COR-L47 (cell line): ENCODE results near the gene PPM1B.
"Not testable (repeated sequence)": the region's sequence is repeated elsewhere in the genome, so short reads cannot be mapped to it uniquely, and the experiment has no call there.

Source experiments
- DNase-seq: peaks from one replicate; lab custom pipeline; 2025; lab: John Stamatoyannopoulos, UW

The PPM1B gene

DNA sequence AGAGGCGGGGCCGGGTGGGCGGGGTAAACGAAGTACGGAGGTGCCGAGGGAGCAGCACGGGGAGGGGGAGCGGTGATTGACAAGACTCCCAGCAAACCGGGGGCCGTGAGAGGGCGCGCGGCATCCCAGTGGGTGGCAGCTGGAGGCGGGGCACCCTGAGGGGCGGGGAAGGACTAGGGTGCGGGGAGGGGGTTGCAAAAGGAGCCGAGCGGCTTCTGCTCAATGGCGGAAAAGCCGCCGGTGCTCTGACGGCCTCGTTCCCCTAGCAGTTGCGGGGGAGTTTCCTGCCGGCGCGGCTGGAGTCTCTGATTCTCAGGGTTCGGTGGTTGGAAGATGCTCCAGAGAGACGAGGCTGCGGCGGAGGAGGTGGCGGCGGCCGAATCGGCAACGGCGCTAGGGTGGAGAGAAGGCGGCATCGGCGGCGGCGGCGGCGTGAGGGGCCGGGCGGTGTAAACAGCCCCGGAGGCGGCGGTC is at the start of gene PPM1B:
TSS of gene PPM1B (plus strand) at position 195 of the 474 bp plus-strand sequence. CDS start 32,325 bp downstream, outside the sequence.
- DNase-seq, result peak; percentile 100

DNA sequence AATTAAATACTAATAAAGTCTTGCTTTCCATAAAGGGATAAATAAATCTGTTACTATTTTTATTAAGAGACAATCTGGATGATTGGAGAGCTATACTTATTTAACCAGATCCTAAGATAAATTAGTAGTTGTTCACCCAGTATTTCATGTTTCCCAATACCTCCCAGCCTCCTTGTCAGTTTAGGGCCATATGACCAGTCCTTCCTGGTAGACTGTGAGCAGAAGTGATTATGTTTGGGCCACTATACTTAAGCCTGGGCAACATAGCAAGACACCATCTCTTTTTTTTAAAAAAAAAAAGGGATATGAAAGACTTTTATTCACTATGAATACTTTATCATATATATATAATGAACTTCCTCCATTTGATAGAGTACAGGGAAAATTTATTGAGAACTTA is 48.8 kb upstream of the PPM1B start:
- no peak for DNase-seq

DNA sequence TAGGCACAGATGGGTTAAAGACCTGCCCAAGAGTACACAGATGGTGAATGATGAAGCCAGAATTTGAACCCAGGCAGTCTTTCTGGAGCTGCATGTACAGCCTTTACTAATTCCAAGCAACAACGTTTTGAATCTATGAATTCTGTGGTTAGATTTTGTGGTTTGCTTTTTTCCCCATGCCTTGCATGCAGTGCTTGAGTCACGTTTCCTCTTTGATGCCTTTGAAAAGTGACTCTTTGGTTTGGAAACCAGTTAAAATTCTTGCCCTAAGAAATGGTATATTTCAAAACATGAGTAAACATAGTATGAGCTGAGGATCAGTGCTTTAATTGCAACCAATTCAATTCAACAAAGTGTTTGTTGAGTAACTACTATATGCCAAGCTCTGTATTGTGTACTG is 48.2 kb upstream of the PPM1B start:
- DNase-seq, result no peak

DNA sequence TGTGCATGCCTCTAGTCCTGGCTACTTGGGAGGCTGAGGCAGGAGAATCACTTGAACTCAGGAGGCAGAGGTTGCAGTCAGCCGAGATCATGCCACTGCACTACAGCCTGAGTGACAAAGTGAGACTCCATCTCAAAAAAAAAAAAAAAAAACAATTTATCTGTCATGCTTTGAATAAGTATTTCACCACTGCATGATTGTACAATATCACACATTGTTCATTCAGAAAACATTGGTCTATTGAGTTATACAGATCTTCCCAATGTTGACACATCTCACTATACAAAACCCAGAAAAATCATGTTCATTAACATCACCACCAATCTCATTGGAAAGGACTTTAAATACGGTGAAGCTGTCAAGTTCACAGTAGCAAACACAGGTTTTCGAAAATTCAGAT is 46.8 kb upstream of the PPM1B start:
- DNase-seq, result no peak

DNA sequence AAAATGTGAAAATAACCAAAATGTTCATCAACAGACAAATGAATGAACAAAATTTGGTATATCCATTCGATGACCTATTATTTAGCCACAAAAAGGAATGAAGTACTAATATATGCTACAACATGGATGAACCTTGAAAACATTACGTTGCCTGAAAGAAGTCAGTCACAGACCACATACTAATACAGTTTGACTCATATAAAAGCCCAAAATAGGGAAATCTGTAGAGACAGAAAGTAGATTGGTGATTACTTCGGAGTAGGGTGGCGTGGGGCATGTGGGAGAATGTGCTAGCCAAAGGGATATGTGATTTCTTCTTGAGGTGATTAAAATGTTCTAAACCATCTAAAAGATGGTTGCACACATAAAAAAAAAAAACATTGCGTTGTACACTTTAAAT is 44.2 kb upstream of the PPM1B start:
- DNase-seq, result no peak

DNA sequence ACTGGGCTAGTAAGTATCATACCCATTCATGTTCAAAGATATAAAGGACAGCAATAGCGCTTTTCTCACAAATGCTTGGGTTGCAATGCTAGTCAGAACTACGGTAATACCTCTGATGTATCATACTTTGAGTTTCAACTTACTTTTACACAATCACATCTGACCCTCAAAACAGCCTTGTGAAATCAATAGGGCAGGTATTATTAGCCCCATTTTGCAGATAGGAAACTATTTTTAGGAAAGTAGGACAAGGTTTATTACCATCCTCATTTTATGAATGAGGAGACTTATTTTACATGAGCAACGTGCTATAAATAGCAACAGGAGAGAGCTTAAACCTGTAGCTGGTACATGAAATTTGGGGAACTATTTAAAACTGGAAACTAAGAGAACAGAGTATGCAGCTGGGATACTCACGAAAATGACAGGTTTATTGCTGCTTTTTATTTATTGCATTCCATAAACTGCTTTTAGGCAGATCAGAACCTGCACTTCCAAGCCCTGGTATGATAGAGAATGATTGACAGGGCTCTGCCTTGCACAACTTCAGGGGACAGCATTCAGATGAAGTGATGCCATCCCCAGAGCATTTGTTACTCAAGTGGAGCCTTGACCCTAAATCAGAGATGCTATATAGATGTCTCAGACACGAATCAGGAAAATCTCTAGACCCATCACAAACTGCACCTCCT is 42.4 kb upstream of the PPM1B start:
- DNase-seq, result no peak

DNA sequence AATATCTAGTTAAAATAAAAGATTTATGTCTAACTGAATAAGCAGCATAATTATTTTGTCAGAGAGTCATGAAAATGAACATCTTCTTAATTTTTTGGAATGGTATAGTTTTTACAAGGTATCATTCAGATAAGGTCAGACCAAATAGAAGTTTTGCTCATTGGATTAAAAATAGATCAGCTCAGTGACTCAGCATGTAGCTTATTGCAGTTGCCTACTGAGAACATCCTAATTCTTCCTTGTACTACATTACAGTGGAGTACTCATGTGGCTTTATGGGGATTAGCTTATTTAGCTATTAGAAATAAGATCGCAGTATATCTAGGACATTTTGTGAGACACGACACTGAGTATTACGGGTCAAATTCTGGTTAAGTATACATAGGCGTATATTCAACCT is 38.2 kb upstream of the PPM1B start:
- DNase-seq, result no peak

DNA sequence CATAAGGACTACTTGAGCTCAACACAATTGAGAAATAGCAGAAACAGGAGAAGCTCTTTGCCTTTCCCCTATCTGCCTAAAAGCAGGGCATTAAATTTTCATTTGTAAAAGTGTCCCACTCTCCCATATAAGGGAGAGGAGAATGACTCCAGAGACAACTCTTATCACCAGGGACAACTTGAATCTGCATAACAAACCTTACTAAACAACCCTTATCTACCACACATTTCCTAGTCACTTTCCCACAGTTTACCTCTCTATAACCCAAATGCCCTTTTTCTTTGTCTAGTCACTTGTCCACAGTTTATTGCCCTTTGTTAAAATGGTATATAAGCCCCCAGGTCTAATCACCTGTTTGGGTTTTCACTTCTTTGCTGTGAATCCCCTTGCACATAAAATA is 37.5 kb upstream of the PPM1B start:
- DNase-seq, result no peak

DNA sequence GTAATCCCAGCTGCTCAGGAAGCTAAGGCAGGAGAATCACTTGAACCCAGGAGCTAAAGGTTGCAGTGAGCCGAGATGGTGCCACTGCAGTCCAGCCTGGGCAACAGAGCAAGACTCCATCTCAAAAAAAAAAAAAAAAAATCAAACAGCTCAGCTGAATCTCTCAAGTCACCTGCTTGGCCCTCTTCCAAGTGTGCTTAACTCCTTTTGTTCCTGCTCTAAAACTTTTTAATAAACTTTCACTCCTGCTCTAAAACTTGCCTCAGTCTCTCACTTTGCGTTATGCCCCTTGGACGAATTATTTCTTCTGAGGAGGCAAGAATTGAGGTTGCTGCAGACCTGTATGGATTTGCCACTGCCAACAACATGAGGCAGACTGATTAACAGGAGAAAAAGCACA is 35.1 kb upstream of the PPM1B start:
- not testable (repeated sequence) for DNase-seq

DNA sequence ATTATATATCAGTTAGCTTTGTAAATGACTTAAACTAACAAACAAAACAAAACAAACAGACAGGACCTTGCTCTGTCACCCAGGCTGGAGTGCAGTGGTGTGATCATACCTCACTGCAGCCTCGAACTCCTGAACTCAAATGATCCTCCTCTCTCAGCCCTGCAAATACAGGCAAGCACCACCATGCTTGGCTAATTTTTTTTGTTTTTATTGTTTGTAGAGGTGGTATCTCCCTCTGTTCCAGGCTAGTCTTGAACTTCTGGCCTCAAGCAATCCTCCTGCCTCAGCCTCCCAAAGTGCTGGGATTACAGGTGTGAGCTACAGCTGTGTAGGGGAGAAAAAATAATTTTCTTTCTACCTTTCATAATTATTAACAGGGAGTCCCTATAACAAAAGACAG is 33.8 kb upstream of the PPM1B start:
- DNase-seq, result no peak

DNA sequence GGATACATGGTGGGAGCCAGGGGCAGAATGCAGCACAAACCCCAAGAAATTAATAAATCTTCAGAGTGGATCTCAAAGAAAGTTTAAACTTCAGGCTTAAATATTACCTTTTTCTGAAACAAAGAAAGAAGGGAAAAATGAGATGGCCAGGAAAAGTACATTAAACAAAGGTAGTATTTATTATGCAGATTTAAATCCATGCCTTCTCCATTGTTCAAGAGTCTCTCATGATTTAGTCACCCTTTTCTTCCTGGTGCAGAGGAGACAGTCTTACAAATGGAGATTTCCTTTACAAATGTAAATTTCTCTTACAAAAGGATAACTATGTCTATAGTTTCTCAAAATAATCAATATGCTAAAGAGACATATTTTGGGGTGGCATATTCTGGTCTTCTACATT is 33.4 kb upstream of the PPM1B start:
- DNase-seq, result no peak

DNA sequence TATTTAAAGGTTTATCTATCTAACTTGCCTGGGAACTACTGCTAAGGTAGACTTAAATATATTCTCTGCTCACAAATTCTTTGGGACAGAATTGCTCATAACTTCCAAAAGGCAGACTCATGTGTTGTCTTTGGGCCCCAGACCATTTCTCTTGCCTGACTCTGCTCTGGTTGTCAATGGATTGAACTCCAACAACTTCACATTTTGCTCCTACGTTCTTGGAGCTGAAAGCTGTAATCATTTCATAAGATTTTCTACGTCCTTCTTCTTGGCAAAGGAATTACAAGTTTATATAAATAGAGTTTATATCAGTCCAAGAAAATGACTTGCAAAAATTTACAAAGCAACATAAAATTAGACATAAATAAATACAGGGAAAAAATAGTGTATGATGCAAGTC is 32.9 kb upstream of the PPM1B start:
- DNase-seq, result no peak

DNA sequence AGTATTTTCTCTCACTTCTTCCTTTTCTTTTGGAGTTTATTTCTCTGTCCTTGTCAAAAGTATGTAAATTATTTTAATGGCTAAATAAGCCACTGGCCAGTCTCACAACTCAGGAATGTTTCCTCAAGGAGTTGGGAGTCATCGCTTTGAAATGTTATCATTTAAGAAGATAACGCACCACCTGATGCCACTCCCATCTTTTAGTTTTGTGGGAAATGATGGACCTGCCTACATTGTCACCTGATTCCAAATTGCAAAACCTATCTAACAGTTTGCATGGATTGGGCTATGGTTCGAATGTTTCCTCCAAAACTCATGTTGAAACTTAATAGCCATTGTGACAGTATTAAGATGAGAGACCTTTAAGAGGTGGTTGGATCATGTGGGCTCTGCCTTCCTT is 32.4 kb upstream of the PPM1B start:
- DNase-seq, result no peak

DNA sequence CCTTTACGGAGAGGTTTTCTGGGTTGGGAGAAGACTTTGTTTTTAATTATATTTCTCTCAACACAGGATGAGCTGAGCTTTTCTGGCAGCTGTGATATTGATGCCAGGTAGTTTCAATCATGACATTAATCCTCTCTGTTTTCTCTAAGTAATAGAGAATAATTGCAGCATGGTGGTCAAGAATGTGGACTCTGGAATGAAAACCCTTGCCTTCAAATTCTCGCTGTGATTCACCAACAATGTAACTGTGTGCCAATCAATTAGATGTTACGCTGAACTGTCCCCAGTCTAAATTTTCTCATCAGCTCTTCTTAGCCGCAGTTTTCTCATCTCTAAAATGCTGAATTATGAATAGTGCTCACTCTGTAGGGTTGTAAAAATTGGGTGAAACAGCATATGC is 31.6 kb upstream of the PPM1B start:
- DNase-seq, result no peak

DNA sequence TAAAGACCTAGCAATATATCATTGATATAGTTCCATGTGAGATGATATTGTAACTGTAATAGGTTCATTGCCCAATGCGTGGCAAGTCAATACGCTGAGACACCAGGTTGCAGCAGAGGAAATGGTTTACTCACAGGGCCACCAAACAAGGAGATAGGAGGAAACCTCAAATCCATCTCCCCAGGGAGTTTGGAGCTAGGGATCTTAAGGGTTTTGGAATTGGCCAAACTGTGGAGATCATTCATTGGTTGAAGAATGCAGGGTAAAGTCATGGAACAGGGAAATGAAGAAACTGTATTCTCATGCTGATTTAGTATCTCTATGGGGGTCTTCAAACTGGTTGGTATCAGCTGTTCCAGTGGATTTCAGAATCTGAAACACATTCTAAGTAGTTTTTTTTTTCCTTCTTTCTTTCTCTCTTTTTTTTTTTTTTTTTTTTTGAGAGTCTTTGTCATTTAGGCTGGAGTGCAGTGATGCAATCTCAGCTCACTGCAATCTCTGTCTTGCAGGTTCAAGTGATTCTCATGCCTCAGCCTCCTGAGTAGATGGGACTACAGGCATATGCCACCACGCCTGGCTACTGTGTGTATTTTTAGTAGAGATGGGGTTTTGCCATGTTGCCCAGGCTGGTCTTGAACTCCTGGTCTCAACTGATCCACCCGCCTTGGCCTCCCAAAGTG is 30.7 kb upstream of the PPM1B start:
- DNase-seq, result no peak

DNA sequence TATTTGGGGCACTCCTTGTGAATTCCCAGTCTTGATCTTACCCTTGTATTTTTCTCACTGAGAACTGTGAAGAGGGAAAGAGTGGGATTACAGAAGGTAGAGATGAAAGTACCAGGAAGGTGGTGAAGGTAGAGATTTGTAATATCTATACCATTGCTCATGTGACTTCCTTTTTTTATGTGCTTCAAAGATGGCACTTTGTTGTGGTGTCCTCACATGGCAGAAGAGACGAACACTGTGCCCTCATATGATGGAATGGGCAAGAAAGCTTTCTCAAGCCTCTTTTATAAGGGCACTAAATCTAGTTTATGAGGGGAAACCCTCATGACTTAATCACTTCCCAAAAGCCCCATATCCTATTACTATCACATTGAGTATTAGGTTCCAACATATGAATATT is 28.9 kb upstream of the PPM1B start:
- no peak for DNase-seq

DNA sequence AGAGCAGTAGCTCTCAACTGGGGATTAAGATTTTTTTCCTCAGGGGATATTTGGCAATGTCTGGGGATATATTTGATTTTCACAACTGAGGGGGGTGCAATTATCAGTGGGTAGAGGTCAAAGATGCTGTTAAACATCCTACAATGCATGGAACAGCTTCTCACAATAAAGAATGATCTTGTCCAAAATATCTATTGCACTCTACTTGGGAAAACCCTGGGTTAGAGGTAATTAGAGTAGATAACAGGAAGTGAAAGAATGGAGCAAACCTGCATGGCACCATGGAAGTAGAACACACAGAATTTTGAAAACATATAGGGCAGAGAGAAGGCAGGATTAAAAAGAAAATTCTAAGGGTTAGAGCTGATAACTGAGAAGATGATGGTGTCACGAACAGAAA is 26.4 kb upstream of the PPM1B start:
- DNase-seq, result no peak

DNA sequence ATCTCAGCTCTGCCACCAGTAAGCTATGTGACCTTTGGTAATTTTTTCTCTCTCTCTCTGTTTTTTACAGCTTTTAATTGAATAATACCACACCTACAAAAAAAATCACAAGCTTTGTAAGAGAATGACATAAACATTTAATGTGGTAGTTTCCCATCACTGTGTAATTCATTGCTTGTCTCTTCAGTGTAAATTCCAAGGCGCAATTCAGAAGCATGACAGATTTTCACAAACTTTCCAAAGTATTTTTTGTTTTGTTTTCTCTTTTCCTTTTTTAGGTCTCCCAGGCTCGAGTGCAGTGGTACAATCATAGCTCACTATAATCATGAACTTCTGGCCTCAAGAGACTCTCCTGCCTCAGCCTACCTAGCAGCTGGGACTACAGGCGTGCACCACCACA is 25.0 kb upstream of the PPM1B start:
- no peak for DNase-seq

DNA sequence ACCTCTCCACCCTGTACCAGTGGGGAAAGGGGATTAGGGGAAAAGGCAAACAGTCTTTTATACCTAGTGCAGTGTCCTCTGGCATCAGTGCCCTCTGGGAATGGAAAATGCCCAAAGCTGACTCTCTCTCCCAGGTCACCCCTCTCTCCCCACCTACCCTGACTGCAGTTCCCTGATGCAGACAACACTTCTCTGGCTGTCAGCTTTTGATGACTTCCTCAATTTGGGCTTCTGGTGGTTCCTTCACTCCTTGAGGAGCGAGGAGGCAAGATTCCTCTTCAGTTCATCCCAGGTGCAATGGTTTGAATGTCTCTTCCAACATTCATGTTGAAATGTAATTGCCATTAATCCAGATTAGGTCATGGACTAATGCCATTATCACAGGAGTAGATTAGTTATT is 19.7 kb upstream of the PPM1B start:
- DNase-seq, result no peak

DNA sequence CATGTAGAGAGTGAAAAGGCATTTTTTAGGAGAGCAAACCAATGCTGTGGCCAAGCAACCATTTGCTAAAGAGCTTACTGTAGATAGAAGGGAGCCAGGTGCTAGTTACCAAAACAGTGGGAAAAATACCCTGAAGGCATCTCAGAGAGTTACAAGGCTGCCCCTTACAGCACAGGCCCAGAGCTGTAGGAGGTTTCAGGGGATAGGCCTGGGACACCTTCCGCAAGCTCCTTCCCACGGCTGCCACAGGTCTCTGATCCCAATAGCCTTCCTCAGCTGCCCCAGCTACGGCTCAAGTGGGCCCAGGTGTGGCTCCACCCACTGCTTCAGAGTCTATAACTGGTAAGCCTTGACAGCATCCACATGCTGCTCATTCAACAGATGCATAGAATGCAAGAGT is 18.2 kb upstream of the PPM1B start:
- DNase-seq, result no peak

DNA sequence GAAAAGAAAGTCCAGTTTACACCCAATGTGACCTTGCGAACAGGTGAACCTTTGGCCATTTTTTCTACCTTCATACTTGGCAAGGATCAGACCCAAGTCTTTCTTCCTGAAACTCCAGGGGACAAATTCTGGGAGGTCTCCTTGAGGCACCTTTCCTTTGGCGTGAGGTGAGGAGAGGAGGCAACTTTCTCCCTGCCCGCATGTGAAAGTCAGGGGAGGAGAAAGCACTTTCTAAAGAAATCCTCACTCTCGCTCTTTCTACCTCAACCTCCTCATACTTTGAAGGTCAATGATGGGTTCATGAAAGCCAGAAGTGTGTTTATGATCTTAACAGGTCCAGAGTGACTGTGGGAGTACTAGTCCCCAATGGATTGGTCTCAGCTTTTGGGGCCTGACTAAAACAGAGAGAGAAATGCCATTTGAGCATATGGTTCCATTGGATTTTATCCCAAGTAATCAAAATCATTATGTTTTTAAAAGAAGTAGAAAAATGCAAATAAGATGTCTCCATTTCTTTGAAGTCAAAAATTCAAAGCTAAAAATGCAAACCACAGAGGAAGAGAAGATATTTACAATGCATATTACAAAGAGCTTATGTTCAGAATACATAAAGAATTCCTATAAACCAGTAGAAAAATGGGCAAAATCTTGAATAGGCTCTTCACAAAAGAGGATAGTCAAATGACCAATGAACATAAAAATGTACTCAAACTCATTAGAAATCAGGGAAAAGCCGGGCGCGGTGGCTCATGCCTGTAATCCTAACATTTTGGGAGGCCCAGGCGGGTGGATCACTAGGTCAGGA is 15.6 kb upstream of the PPM1B start:
- DNase-seq, result no peak

DNA sequence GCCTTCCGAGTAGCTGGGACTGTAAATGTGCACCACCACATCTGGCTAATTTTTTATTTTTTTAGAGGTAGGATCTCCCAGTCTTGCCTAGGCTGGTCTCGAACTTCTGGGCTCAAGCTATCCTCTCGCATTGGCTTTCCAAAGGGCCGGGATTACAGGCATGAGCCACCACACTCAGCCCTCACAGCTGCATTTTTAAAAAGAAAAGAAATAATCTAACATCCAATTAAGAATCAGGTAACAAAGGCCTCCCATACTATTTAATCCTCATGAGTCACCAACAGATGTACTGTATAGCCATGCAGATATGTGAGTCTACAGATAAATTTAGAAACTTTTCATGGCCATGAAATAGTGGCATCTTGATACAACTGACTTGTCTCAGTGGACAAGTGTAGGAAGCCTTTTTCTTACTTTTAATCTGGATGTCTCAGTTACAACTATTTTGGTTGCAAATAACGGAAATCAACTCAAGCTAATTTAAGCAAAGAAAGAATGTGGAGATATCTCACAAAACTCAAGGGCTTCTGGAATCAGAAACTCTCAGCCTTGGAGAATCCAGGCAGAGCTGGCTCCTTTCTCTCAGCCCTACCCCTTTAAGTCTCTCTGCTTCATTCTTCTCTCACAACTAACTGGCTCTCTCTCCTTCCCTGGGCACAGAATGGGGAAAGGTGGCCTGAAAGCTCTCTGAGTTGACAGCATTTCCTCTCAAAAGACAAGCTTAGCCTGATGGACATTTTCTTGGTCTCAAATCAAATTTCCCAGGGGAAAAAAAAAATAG is 12.8 kb upstream of the PPM1B start:
- DNase-seq, result no peak
